Measurements from ENCODE around the gene SGSH.

The SGSH gene

GRCh38 chr17:80227156-80227555, 7.0 kb upstream of the SGSH start:
- POLR2A ChIA-PET: no interaction called here
- no peak overlapping the region for H3K4me3 ChIP-seq (ENCODE audit: low read depth, low read length)

GRCh38 chr17:80225230-80225629, 5.1 kb upstream of the SGSH start:
- ChIA-PET CTCF (interaction anchor here (0.8 to 1.3 kb wide), 2 partner anchors 13 kb away, joined by 3 read pairs; no protein-coding TSS in a partner anchor), POLR2A (interaction anchor here (0.9 kb wide), 1 partner anchor 70 kb away, joined by 4 read pairs; no protein-coding TSS in a partner anchor)
- DNase-seq (ENCODE audit: low read depth, low spot score): no peak
- TF ChIP-seq, protein P1, sequence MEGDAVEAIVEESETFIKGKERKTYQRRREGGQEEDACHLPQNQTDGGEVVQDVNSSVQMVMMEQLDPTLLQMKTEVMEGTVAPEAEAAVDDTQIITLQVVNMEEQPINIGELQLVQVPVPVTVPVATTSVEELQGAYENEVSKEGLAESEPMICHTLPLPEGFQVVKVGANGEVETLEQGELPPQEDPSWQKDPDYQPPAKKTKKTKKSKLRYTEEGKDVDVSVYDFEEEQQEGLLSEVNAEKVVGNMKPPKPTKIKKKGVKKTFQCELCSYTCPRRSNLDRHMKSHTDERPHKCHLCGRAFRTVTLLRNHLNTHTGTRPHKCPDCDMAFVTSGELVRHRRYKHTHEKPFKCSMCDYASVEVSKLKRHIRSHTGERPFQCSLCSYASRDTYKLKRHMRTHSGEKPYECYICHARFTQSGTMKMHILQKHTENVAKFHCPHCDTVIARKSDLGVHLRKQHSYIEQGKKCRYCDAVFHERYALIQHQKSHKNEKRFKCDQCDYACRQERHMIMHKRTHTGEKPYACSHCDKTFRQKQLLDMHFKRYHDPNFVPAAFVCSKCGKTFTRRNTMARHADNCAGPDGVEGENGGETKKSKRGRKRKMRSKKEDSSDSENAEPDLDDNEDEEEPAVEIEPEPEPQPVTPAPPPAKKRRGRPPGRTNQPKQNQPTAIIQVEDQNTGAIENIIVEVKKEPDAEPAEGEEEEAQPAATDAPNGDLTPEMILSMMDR (IDR thresholded peaks at IDR 0.05; ENCODE audit: insufficient read depth, low read length, missing control alignments): no peak
- no peak overlapping the region for H3K4me3 ChIP-seq (ENCODE audit: low read depth, low read length)

More at GRCh38 chr17:80227156-80227555, 7.0 kb upstream of the SGSH start:
- CTCF ChIA-PET: interaction anchor here (1.0 to 1.8 kb wide), 2 partner anchors 32 to 126 kb away, joined by 3 to 6 read pairs; partner anchors contain the start of gene GAA
- DNase-seq (ENCODE audit: low read depth, low spot score): no peak
- TF ChIP-seq, protein P1 (IDR thresholded peaks at IDR 0.05; ENCODE audit: insufficient read depth, low read length, missing control alignments): no peak

DNA sequence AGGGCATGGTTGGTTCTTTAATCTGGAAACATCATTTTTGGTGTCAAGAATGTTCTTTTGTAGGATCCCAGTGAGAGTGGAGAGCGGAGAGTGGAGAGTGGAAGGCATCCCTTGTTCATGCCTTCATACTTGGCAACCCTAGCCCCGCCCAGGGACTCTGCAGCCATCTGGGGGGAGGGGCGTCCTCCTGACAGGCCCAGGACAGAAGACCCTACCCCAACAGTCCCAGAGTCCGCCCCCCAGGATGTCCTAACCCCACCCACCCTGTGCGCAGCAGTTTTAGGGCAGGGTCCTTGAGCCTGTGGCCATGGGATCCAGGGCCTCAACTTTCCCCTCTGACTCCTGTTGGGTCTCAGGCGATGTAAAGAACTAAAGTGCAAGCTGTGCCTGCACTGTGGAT, 4.5 kb upstream of the SGSH start:
- CTCF ChIA-PET: no interaction called here
- H3K4me3 ChIP-seq (ENCODE audit: low read depth, low read length): no peak overlapping the region
- no peak for DNase-seq (ENCODE audit: low read depth, low spot score)
- TF ChIP-seq, protein P1 (IDR thresholded peaks at IDR 0.05; ENCODE audit: insufficient read depth, low read length, missing control alignments): no peak
- POLR2A ChIA-PET: no interaction called here

GRCh38 chr17:80223838-80224497, 3.8 kb upstream of the SGSH start:
- no peak for DNase-seq (ENCODE audit: low read depth, low spot score)
- CTCF ChIA-PET: no interaction called here
- H3K4me3 ChIP-seq (ENCODE audit: low read depth, low read length): no peak overlapping the region
- TF ChIP-seq, protein P1 (IDR thresholded peaks at IDR 0.05; ENCODE audit: insufficient read depth, low read length, missing control alignments): no peak
- POLR2A ChIA-PET: no interaction called here

DNA sequence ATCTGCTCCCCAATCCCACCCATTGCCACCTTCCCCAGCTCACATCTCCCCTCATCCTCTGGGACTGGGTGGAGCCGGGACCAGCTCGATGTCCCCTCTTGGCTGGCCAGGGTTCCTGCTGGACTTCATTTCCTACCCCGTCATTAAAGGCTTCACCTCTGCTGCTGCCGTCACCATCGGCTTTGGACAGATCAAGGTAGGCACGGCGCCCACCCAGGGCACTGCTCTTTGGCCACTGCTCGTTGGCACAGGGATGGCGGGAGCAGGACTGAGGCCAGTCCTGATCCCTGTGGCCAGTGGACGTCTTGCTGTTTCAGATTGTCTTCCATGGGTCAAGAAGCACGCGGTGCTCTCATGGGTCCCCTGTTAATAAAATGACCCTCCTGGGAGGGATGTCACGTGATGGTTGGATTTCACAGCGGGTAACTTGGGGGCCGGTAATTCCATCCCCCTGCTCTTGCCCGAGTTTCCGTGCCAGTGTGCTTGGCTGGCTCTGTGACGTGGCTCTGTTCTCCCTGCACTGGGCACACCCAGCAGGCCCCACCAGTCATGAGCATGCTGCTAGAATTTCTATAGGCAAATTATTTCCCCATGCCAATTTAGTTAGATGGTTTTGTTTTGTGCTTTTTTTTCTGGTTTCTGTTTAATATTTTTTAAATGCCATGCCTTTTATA, 3.1 kb upstream of the SGSH start:
- ChIA-PET CTCF (no interaction called here), POLR2A (interaction anchor here (0.6 kb wide), 1 partner anchor 228 kb away, joined by 4 read pairs; no protein-coding TSS in a partner anchor)
- no peak for DNase-seq (ENCODE audit: low read depth, low spot score)
- TF ChIP-seq, protein P1 (IDR thresholded peaks at IDR 0.05; ENCODE audit: insufficient read depth, low read length, missing control alignments): no peak
- H3K4me3 ChIP-seq (ENCODE audit: low read depth, low read length): no peak overlapping the region

Measured in AG04449 (cell line).